ENCODE results near the gene CCDC60. TPM values are rescaled to one million over a fixed set of nuclear protein-coding genes. Genes with fewer than 3 reads are reported as not detected.

CCDC60 gene
- total RNA-seq, 2 experiments from 2014 or later, result not detected

DNA sequence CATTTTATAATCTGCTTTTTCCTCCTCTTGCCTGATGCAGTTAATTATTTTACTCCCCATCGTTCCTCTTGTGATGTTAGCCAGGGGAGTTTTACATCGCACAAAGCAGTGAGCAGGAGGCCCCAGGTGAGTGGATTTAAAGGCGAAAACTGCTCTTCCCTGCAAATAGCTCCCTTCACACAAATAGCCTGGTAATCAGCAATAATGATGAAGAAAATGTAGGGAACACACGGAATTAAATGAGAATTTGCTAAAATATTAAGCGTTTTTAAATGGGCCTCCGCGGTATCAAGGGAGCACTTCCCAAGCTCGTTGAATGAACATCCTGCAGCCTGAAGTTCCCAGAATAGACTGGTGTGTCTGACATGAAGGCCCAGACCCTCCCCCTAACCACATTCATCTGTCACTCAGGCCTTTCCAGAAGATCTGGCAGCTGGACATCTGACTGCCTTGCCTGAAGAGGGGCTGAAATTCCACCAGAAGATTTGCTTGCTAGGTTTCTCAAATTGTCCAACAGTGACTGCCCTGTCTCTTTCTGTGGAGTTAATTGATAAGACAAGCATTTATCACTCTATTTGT lies 127.2 kb downstream of the CCDC60 start:
- no peaks in the 10 kb centered on the region for H3K36me3 Mint-ChIP-seq (ENCODE audit: low read depth)
- no peaks in the 10 kb centered on the region for H3K9me3 Mint-ChIP-seq
- H3K27ac Mint-ChIP-seq, result no peak overlapping the region
- CTCF ChIA-PET, result no interaction called here
- no peak overlapping the region for H3K4me3 Mint-ChIP-seq
- H3K4me1 Mint-ChIP-seq (ENCODE audit: low read depth), result no peaks in the 10 kb centered on the region
- intact Hi-C loops (cut with micrococcal nuclease), result no loop called here
- no peak for DNase-seq
- H3K27me3 Mint-ChIP-seq (ENCODE audit: low read depth), result peaks cover 2% of the 10 kb centered on the region

DNA sequence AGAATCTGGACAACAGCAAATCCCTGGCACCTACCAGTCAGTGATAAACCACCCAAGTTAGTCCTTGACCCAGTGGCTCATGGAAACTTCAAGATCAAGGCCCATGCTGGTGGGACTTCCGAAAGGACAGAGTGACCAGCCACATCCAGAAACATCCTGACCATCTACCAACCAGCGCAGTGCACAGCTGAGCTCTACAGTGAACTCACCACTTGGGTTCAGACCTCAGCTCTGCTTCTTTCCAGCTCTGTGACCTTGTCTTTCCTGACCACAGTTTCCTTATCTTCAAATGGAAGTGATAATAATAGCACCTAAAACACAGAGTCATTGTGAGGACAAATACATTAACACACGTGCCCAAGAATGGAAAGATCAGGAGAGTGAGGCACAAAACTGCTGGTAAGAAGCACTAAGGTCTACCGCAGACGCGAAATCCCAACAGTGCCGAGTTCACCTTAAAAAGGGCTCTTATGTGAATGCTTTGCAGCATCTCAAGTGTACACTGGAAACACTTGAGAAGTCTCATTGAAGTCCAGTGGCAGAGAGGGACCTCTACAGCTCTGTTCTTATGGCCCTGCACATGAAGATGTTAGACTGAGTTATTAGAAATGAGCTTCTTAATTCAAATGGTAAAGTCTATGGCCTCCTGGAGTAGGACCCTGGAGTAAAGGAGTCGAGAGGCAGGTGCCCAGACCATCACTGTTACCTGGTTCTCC lies 128.8 kb downstream of the CCDC60 start:
- intact Hi-C loops (cut with micrococcal nuclease), result no loop called here
- no peaks in the 10 kb centered on the region for H3K9me3 Mint-ChIP-seq
- CTCF ChIA-PET, result interaction anchor here (0.5 kb wide), 1 partner anchor 82 kb away, joined by 3 read pairs; no protein-coding TSS in a partner anchor
- H3K27ac Mint-ChIP-seq, result no peak overlapping the region
- H3K4me1 Mint-ChIP-seq (ENCODE audit: low read depth), result no peaks in the 10 kb centered on the region
- no peak for DNase-seq
- no peaks in the 10 kb centered on the region for H3K36me3 Mint-ChIP-seq (ENCODE audit: low read depth)
- H3K4me3 Mint-ChIP-seq, result no peak overlapping the region
- peaks cover 2% of the 10 kb centered on the region for H3K27me3 Mint-ChIP-seq (ENCODE audit: low read depth)

DNA sequence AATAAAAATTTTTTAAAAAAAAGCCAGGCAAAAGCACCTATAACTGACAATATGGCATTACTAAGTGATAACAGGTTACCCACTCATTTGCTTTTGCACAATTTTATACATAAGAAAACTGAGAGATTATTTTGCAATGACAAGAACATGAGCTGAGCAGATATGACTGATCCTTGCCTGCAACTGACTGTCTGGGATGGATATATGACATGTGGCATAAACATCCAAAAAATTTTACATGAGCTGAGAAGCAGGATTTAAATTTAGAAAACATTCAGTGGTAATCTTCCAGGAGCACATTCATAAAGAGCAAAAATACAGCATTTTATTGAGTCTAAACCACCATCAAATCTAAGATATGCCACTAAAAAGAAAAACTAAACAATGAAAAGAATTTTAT lies 133.8 kb downstream of the CCDC60 start:
- intact Hi-C loops (cut with micrococcal nuclease), result no loop called here
- H3K4me1 Mint-ChIP-seq (ENCODE audit: low read depth), result no peaks in the 10 kb centered on the region
- H3K27ac Mint-ChIP-seq, result no peak overlapping the region
- H3K4me3 Mint-ChIP-seq, result no peak overlapping the region
- H3K27me3 Mint-ChIP-seq (ENCODE audit: low read depth), result no peaks in the 10 kb centered on the region
- no peaks in the 10 kb centered on the region for H3K9me3 Mint-ChIP-seq
- DNase-seq, result no peak
- CTCF ChIA-PET, result interaction anchor here (1.4 kb wide), 1 partner anchor 24 kb away, joined by 4 read pairs; no protein-coding TSS in a partner anchor
- H3K36me3 Mint-ChIP-seq (ENCODE audit: low read depth), result no peaks in the 10 kb centered on the region

DNA sequence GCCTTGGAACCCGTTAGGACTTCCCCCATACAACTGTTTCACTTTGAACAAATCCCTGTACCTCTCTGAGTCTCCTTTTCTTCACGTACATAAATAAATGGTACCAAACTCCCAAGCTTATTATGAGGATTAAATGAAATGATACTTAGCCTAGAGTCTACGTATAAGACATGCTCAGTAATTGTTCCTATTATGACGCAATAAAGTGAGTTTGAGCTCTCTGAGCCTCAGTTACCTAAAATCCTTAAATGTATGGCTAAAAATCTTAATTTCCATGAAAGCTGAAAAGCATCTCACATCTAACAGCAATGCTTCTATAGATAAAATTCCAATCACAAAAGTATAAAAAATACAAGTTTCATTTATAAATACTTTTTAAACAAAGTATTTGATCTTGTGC lies 141.1 kb downstream of the CCDC60 start:
- Mint-ChIP-seq H3K27ac (no peak overlapping the region), H3K4me3 (no peak overlapping the region), H3K36me3 (ENCODE audit: low read depth) (no peaks in the 10 kb centered on the region), H3K9me3 (peaks cover 3% of the 10 kb centered on the region), H3K4me1 (ENCODE audit: low read depth) (no peaks in the 10 kb centered on the region), H3K27me3 (ENCODE audit: low read depth) (peaks cover 5% of the 10 kb centered on the region)
- DNase-seq, result no peak
- intact Hi-C loops (cut with micrococcal nuclease), result no loop called here
- CTCF ChIA-PET, result interaction anchor here (1.1 kb wide), 1 partner anchor 32 kb away, joined by 6 read pairs; no protein-coding TSS in a partner anchor

DNA sequence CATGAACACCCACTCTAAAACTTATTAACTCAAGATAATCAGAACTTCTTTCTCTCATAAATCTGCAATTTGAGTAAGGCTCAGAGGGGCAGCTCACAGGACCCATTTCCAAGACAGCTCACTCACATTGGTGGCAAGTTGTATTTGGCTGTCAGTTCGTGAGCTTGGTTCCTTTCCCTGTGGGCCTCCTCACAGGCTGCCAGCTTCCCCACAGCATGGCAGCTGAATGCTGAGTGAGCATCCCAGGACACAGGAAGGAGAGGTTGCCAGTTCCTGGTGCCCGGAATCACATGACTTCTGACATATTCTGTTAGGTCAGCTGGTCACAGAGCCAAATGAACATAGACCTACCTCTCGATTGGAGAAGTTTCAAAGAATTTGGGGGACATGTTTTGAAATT lies 142.4 kb downstream of the CCDC60 start:
- Mint-ChIP-seq H3K9me3 (peaks cover 3% of the 10 kb centered on the region), H3K27ac (no peak overlapping the region), H3K27me3 (ENCODE audit: low read depth) (peaks cover 5% of the 10 kb centered on the region), H3K36me3 (ENCODE audit: low read depth) (no peaks in the 10 kb centered on the region), H3K4me3 (no peak overlapping the region), H3K4me1 (ENCODE audit: low read depth) (no peaks in the 10 kb centered on the region)
- DNase-seq, result no peak
- intact Hi-C loops (cut with micrococcal nuclease), result no loop called here
- CTCF ChIA-PET, result no interaction called here

DNA sequence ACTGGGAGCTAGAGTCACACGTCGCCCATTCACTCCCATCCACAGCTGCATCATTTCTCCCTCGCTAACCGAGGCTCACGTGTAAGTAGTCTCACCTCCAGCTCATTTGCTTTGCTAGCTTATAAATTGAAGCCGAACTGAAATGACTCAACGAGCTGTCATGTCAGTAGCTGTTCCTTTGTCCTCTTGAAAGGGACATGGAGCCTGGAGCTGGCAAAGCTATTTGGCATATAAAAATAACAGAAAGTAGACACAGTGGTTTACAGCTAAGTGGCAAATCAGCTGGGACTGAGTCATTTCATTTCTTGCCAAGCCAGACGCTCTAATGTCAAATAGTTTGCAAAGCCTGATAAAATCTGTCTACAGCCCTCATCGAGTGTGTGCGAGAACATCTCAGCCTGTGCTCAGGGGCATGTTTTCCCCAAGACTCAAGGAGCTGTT lies 144.6 kb downstream of the CCDC60 start:
- intact Hi-C loops (cut with micrococcal nuclease), result no loop called here
- peaks cover 3% of the 10 kb centered on the region for H3K9me3 Mint-ChIP-seq

DNA sequence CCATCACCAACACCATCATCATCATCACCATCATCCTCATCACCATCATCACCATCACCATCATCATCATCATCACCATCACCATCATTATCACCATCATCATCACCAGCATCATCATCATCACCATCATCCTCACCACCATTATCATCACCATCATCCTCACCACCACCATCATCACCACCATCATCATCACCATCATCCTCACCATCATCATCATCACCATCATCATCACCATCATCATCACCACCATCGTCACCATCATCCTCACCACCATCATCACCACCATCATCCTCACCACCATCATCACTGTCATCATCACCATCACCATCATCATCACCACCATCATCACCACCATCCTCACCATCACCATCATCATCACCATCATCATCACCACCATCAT lies 146.0 kb downstream of the CCDC60 start:
- no peaks in the 10 kb centered on the region for H3K4me1 Mint-ChIP-seq (ENCODE audit: low read depth)
- H3K4me3 Mint-ChIP-seq, result no peak overlapping the region
- intact Hi-C loops (cut with micrococcal nuclease), result no loop called here
- H3K27ac Mint-ChIP-seq, result no peak overlapping the region
- H3K9me3 Mint-ChIP-seq, result peaks cover 3% of the 10 kb centered on the region
- peaks cover 3% of the 10 kb centered on the region for H3K27me3 Mint-ChIP-seq (ENCODE audit: low read depth)
- CTCF ChIA-PET, result no interaction called here
- H3K36me3 Mint-ChIP-seq (ENCODE audit: low read depth), result no peaks in the 10 kb centered on the region
- no peak for DNase-seq

More for the DNA sequence above, 144.6 kb downstream of the CCDC60 start:
- Mint-ChIP-seq H3K4me3 (no peak overlapping the region), H3K4me1 (ENCODE audit: low read depth) (no peaks in the 10 kb centered on the region), H3K27ac (no peak overlapping the region), H3K36me3 (ENCODE audit: low read depth) (no peaks in the 10 kb centered on the region), H3K27me3 (ENCODE audit: low read depth) (peaks cover 3% of the 10 kb centered on the region)
- DNase-seq, result no peak
- CTCF ChIA-PET, result interaction anchor here (0.6 to 1.6 kb wide), 3 partner anchors 33 to 240 kb away, joined by 3 to 4 read pairs (median 4); no protein-coding TSS in a partner anchor

DNA sequence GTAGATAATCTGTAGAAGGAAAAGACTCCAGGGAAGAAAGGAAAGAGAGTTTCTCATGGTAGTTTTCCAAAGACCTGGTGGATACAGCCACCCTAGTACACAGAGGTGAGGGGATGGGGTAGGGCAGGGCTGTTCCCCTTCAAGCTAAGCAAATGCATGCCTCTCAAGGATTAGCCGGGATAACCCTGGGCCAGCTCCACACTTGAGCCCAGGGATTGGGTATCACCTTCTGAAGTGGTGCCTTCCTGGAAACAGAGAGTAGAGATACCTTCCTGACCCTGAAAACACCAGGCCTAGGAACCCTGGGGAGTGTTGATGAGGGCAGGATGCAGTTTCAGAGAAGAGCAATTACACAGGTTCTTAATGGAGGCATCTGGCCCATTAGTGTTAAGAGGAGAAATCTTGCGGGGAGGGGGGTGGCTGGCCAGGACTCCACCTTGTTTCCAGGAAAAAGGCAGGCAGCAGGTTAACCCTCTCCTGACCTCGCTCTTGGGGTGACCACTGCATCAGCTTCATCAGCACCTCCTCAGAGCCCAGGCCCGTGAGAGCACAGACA lies 152.1 kb downstream of the CCDC60 start:
- no peak for DNase-seq
- no peaks in the 10 kb centered on the region for H3K9me3 Mint-ChIP-seq
- intact Hi-C loops (cut with micrococcal nuclease), result no loop called here
- H3K27me3 Mint-ChIP-seq (ENCODE audit: low read depth), result peaks cover 11% of the 10 kb centered on the region
- H3K36me3 Mint-ChIP-seq (ENCODE audit: low read depth), result no peaks in the 10 kb centered on the region
- CTCF ChIA-PET, result interaction anchor here (0.6 kb wide), 1 partner anchor 47 kb away, joined by 3 read pairs; no protein-coding TSS in a partner anchor
- H3K4me1 Mint-ChIP-seq (ENCODE audit: low read depth), result no peaks in the 10 kb centered on the region
- H3K4me3 Mint-ChIP-seq, result no peak overlapping the region
- no peak overlapping the region for H3K27ac Mint-ChIP-seq

DNA sequence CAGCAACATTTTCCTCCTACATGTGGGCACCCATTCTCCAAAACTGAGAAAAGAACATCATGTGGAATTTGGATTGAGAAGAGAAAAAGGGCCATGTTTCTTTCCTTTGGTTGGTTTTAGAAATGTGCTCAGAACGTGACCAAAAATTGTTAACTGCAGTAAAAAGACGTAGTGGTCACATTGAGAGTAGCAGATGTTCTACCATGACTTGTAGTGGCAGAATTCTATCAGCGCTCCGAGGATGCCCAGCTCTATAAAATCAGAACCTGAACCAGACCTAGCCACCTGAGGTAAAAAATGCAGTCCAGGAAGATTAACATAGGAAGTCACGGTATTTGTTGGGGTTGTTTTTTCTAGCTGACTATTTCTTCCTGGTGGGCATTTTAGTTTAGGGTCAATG lies 157.3 kb downstream of the CCDC60 start:
- intact Hi-C loops (cut with micrococcal nuclease), result no loop called here
- CTCF ChIA-PET, result interaction anchor here (0.6 kb wide), 1 partner anchor 1113 kb away, joined by 5 read pairs; no protein-coding TSS in a partner anchor
- H3K27me3 Mint-ChIP-seq (ENCODE audit: low read depth), result peaks cover 14% of the 10 kb centered on the region
- H3K36me3 Mint-ChIP-seq (ENCODE audit: low read depth), result no peaks in the 10 kb centered on the region
- no peaks in the 10 kb centered on the region for H3K4me1 Mint-ChIP-seq (ENCODE audit: low read depth)
- no peak overlapping the region for H3K27ac Mint-ChIP-seq
- no peak for DNase-seq
- H3K9me3 Mint-ChIP-seq, result no peaks in the 10 kb centered on the region
- no peak overlapping the region for H3K4me3 Mint-ChIP-seq

DNA sequence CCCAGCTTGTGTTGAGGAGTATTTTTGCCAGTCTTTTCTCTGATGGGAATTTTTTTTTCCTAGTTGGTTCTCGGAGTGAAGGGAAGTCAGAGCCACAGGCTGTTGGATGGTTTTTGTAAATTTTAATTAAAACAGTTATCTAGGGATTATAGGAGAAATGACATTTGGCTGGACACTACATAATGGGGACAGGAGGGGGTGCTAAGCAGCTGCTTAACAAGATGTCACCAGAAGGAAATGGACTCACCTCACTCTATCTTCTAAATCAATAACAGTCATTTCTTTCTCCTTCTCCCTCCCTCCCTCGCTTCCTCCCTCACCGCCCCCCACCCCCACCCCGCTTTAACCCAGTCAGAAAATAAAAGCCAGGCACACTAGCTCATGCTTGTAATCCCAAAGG lies 165.7 kb downstream of the CCDC60 start:
- no peaks in the 10 kb centered on the region for H3K36me3 Mint-ChIP-seq (ENCODE audit: low read depth)
- no peak overlapping the region for H3K27ac Mint-ChIP-seq
- no peaks in the 10 kb centered on the region for H3K9me3 Mint-ChIP-seq
- peaks cover 15% of the 10 kb centered on the region for H3K27me3 Mint-ChIP-seq (ENCODE audit: low read depth)
- no peak overlapping the region for H3K4me3 Mint-ChIP-seq
- H3K4me1 Mint-ChIP-seq (ENCODE audit: low read depth), result no peaks in the 10 kb centered on the region
- intact Hi-C loops (cut with micrococcal nuclease), result no loop called here
- CTCF ChIA-PET, result no interaction called here
- no peak for DNase-seq

DNA sequence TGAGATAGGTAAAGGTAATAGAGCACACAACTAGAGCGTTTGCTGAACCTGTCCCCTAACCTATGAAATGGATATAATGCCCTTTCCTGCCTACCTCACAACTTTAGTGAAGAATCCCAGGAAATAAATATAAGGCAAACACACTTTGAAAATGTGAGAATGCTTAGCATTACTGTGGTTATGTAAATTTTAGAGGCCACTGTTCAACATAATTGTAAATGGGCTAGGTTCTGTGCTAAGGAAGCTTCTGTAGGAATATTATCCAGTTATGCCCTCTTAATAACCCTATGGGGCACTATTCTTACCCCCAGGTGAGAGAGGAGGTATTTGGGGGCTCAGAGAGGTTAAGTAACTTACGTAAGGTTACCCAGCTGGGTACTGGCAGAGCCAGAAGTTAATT lies 166.5 kb downstream of the CCDC60 start:
- H3K4me3 Mint-ChIP-seq, result no peak overlapping the region
- no peak for DNase-seq
- intact Hi-C loops (cut with micrococcal nuclease), result no loop called here
- H3K4me1 Mint-ChIP-seq (ENCODE audit: low read depth), result no peaks in the 10 kb centered on the region
- H3K27ac Mint-ChIP-seq, result no peak overlapping the region
- H3K27me3 Mint-ChIP-seq (ENCODE audit: low read depth), result peaks cover 15% of the 10 kb centered on the region
- H3K36me3 Mint-ChIP-seq (ENCODE audit: low read depth), result no peaks in the 10 kb centered on the region
- H3K9me3 Mint-ChIP-seq, result no peaks in the 10 kb centered on the region
- CTCF ChIA-PET, result no interaction called here

DNA sequence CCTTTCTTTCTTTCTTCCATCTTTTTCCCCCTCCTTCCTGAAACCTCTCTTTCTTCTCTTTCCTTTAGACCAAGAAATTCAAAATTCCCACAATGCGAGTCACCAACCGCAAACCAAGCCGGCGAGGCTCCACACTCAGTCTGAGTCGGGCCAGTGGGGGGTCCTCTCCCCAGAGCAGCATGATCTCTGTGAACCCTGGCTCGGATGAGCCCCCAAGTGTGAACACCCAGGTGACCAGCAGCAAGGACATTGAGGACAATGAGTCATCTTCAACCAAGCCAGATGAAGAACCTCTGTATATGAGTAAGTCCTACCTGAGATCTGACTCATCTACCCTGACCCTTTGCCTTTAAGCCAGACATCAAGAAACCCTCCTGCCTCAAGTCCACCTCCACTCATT lies 170.5 kb downstream of the CCDC60 start:
- H3K36me3 Mint-ChIP-seq (ENCODE audit: low read depth), result no peaks in the 10 kb centered on the region
- intact Hi-C loops (cut with micrococcal nuclease), result no loop called here
- H3K4me3 Mint-ChIP-seq, result no peak overlapping the region
- H3K27ac Mint-ChIP-seq, result no peak overlapping the region
- CTCF ChIA-PET, result interaction anchor here (0.7 kb wide), 1 partner anchor 61 kb away, joined by 3 read pairs; no protein-coding TSS in a partner anchor
- H3K4me1 Mint-ChIP-seq (ENCODE audit: low read depth), result no peaks in the 10 kb centered on the region
- H3K27me3 Mint-ChIP-seq (ENCODE audit: low read depth), result peaks cover 7% of the 10 kb centered on the region
- no peaks in the 10 kb centered on the region for H3K9me3 Mint-ChIP-seq
- no peak for DNase-seq

All from activated naive CD4-positive, alpha-beta T cell treated with anti-CD3 and anti-CD28 coated beads for 36 hours (primary cell).